Tibial nerve (tissue), 4 donors: ENCODE results near the gene PNKP. TPM values are rescaled to one million over a fixed set of nuclear protein-coding genes. Genes with fewer than 3 reads are reported as not detected.
A peak's percentile ranks its signal among the peaks of the same experiment; 100 is the strongest.

Source experiments
- DNase-seq, 2 donors: peaks; one replicate each; pipeline ENCODE4 v3.0.0-alpha.2; 2019; ENCODE audit warnings: low spot score in 2 of 2
- H3K27ac ChIP-seq, 4 donors: fragments of 200-600 bp; sonication (generic) in 3 of 4; one replicate each; pipeline ENCODE4 v1.5.1; 2017 to 2019; ENCODE audit warnings: mild to moderate bottlenecking in 1 of 4
- H3K27me3 ChIP-seq, 2 donors: fragments of 200-600 bp; sonication (generic) in 1 of 2; one replicate each; pipeline versions ENCODE4 v1.5.1 to v1.6.0; 2017 to 2019
- H3K36me3 ChIP-seq, 3 donors: fragments of 200-600 bp; sonication (generic); one replicate each; pipeline ENCODE4 v1.5.1; 2018 to 2019
- H3K4me1 ChIP-seq, 4 donors: fragments of 200-600 bp; sonication (generic) in 3 of 4; one replicate each; pipeline ENCODE4 v1.5.1; 2017 to 2019
- H3K4me3 ChIP-seq, 4 donors: fragments of 200-600 bp; sonication (generic) in 3 of 4; one replicate each; pipeline ENCODE4 v1.5.1; 2017 to 2019; ENCODE audit warnings: mild to moderate bottlenecking in 1 of 4, moderate library complexity in 1 of 4
- H3K9me3 ChIP-seq, 4 donors: fragments of 200-600 bp; sonication (generic) in 3 of 4; one replicate each; pipeline ENCODE4 v1.5.1; 2017 to 2019
- EP300 ChIP-seq, 2 donors: sonication (generic); formaldehyde crosslinking; IDR thresholded peaks; one replicate each; pipeline ENCODE4 v1.6.1; 2017; ENCODE audit warnings: antibody characterized with exemption in 2 of 2, mild to moderate bottlenecking in 1 of 2
- POLR2A ChIP-seq, 2 donors: fragments of 450-650 bp; IDR thresholded peaks; one replicate each; pipeline ENCODE4 v1.6.1; 2017; ENCODE audit warnings: antibody characterized with exemption in 2 of 2, mild to moderate bottlenecking in 2 of 2, moderate library complexity in 2 of 2
- WGBS, 2 donors: methylation state at CpG; one replicate each; pipeline ENCODE4 v1.1.5; 2018; 5-methylcytosine and 5-hydroxymethylcytosine counted together
- total RNA-seq, 4 donors: library from RNA; depleted of rRNA; stranded (reverse); fragments of >200 nt; gene quantifications; one replicate each; pipeline ENCODE4 v1.1.0, GENCODE V29; 2016
- TF ChIP-seq, protein P1 (sequence below), 5 experiments: fragments of 200-600 bp in 3 of 5; fragments of 450-650 bp in 2 of 5; sonication (generic) in 3 of 5; IDR thresholded peaks; one replicate each; pipeline ENCODE4 v1.5.1; 2016 to 2019; ENCODE audit warnings: antibody characterized with exemption in 5 of 5, mild to moderate bottlenecking in 3 of 5, moderate library complexity in 2 of 5

Gene PNKP
- total RNA-seq, 4 donors from 2014 or later: 52.7 to 158 (median 79.5) TPM

- peaks cover 0 to 25% (median 9%) of the 10 kb centered on the region in 4 donors for H3K4me1 ChIP-seq
- no peak for DNase-seq
- H3K9me3 ChIP-seq: peaks cover 0 to 5% (median 0%) of the 10 kb centered on the region in 4 donors
Observed at GRCh38 chr19:49881672-49882394, 14.5 kb upstream of the PNKP start.

GRCh38 chr19:49881186-49881585, 13.8 kb upstream of the PNKP start:
- H3K4me1 ChIP-seq: peaks cover 0 to 25% (median 9%) of the 10 kb centered on the region in 4 donors
- H3K27ac ChIP-seq: no peak overlapping the region
- H3K27me3 ChIP-seq: no peaks in the 10 kb centered on the region
- peaks cover 21 to 75% (median 45%) of the 10 kb centered on the region in 3 donors for H3K36me3 ChIP-seq
- DNase-seq: no peak
- no peak overlapping the region for H3K4me3 ChIP-seq
- WGBS, 2 donors: 92 to 96% methylated on average over 14 to 17 of the region's 17 CpGs
- no peak for TF ChIP-seq POLR2A (IDR thresholded peaks at IDR 0.05)
- TF ChIP-seq, protein P1, sequence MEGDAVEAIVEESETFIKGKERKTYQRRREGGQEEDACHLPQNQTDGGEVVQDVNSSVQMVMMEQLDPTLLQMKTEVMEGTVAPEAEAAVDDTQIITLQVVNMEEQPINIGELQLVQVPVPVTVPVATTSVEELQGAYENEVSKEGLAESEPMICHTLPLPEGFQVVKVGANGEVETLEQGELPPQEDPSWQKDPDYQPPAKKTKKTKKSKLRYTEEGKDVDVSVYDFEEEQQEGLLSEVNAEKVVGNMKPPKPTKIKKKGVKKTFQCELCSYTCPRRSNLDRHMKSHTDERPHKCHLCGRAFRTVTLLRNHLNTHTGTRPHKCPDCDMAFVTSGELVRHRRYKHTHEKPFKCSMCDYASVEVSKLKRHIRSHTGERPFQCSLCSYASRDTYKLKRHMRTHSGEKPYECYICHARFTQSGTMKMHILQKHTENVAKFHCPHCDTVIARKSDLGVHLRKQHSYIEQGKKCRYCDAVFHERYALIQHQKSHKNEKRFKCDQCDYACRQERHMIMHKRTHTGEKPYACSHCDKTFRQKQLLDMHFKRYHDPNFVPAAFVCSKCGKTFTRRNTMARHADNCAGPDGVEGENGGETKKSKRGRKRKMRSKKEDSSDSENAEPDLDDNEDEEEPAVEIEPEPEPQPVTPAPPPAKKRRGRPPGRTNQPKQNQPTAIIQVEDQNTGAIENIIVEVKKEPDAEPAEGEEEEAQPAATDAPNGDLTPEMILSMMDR (IDR thresholded peaks at IDR 0.05): no peak
- no peak for TF ChIP-seq EP300 (IDR thresholded peaks at IDR 0.05)
- peaks cover 0 to 5% (median 0%) of the 10 kb centered on the region in 4 donors for H3K9me3 ChIP-seq

More at GRCh38 chr19:49881672-49882394, 14.5 kb upstream of the PNKP start:
- Histone ChIP-seq H3K27ac (no peak overlapping the region), H3K36me3 (peaks cover 21 to 81% (median 45%) of the 10 kb centered on the region in 3 donors), H3K4me3 (no peak overlapping the region), H3K27me3 (no peaks in the 10 kb centered on the region)
- 88% methylated on average over 29 to 31 of the region's 31 CpGs for WGBS, 2 donors
- TF ChIP-seq POLR2A (IDR thresholded peaks at IDR 0.05): no peak
- TF ChIP-seq, protein P1 (IDR thresholded peaks at IDR 0.05): no peak
- TF ChIP-seq EP300 (IDR thresholded peaks at IDR 0.05): no peak

DNA sequence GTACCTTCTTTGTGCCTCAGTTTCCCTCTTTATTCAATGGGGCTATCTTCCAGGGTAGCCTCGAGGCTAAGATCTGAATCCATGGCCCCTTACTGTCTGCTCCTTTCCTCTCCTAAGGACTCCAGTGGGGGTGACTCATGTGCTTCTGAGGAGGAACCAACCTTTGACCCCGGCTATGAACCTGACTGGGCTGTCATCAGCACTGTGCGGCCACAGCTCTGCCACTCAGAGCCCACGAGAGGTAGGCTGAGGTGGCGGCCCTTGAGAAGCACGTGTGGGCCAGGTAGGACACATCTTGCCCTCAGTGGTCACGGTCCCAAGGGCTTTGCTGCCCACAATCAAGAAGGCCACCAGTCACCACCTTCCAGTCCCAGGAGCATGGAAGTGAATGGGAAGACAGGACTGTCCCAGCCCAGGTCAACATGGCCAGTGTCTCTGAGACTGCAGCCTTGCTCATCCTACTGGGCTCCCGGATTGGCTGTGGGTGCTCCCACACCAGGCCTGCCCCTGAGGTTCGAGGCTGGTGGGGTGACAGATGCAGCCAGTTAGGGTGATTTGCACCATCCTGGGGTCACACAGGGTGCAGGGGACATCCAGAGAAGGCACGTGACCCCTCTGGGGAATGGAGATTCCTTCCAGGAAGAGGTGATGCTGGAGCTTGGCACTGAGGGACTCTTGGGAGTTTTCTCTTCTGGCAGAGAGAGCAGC, 12.9 kb upstream of the PNKP start:
- peaks cover 21 to 66% (median 45%) of the 10 kb centered on the region in 3 donors for H3K36me3 ChIP-seq

DNA sequence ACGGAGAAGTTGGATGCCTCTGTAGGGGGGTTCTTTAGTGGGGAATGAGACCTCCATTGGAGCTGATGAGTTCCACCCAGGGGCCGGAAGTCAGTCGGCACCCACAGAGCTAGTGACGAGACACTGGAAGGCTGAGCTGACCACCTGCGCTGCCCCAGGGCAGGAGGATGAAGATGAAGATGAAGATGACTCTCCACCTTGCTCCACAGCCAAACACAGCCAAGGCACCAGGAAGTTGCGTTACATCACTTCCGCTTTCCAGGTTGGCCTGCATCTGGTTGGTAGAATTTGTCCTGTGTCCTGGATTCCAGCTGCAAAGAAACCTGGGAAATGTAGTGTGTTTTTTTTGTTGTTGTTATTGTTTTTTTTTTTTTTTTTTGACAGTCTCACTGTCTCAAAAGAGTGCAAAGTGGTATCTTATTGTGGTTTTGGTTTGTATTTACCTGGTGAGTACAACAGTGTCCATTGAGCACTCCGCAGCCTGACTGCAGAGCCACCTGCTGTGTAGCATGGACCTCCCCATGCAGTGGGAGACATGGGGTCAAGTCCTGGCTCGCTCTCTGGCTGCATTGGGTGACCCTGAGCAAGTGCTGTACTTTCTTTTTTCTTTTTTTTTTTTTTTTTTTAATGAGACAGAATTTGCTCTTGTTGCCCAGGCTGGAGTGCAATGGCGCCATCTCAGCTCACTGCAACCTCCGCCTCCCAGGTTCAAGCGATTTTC, 12.0 kb upstream of the PNKP start:
- peaks cover 0 to 5% (median 0%) of the 10 kb centered on the region in 4 donors for H3K9me3 ChIP-seq
- no peaks in the 10 kb centered on the region for H3K27me3 ChIP-seq
- peak overlapping the region in 2 of 4 donors; percentile 98 to 100 for H3K27ac ChIP-seq
- no peak for DNase-seq
- no peak overlapping the region for H3K4me3 ChIP-seq
- H3K4me1 ChIP-seq: peaks cover 0 to 39% (median 15%) of the 10 kb centered on the region in 4 donors
- TF ChIP-seq, protein P1 (IDR thresholded peaks at IDR 0.05): no peak
- TF ChIP-seq EP300 (IDR thresholded peaks at IDR 0.05): no peak
- TF ChIP-seq POLR2A (IDR thresholded peaks at IDR 0.05): no peak
- 92 to 97% methylated on average over 12 of the region's 12 CpGs for WGBS, 2 donors
- H3K36me3 ChIP-seq: peaks cover 20 to 61% (median 38%) of the 10 kb centered on the region in 3 donors

More for the DNA sequence above, 12.9 kb upstream of the PNKP start:
- Histone ChIP-seq H3K27ac (no peak overlapping the region), H3K27me3 (no peaks in the 10 kb centered on the region), H3K4me1 (peaks cover 0 to 29% (median 12%) of the 10 kb centered on the region in 4 donors), H3K9me3 (peaks cover 0 to 5% (median 0%) of the 10 kb centered on the region in 4 donors), H3K4me3 (no peak overlapping the region)
- WGBS, 2 donors: 84 to 92% methylated on average over 9 of the region's 10 CpGs
- no peak for DNase-seq
- TF ChIP-seq POLR2A (IDR thresholded peaks at IDR 0.05): no peak
- no peak for TF ChIP-seq EP300 (IDR thresholded peaks at IDR 0.05)
- TF ChIP-seq, protein P1 (IDR thresholded peaks at IDR 0.05): no peak
